ENCODE measurements around the gene AQP11.
"Not testable (repeated sequence)": the region's sequence is repeated elsewhere in the genome, so short reads cannot be mapped to it uniquely, and the experiment has no call there.

The AQP11 gene

DNA sequence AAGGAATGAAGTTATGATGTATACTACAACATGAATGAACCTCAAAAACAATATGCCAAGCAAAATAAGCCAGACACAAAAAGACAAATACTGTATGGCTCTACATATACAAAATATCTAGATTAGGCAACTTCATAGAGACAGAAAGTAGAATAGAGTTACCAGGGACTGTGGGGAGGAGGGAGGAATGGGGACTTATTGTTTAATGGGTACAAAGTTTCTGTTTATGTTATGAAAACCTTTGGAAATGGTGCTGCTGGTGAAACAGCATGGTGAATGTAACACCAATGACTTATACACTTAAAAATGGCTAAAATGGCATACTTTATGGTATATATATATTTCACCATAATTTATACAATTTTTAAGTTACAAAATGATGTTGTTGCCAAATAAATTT lies 4.1 kb downstream of the AQP11 start:
- DNase-seq = no peak

DNA sequence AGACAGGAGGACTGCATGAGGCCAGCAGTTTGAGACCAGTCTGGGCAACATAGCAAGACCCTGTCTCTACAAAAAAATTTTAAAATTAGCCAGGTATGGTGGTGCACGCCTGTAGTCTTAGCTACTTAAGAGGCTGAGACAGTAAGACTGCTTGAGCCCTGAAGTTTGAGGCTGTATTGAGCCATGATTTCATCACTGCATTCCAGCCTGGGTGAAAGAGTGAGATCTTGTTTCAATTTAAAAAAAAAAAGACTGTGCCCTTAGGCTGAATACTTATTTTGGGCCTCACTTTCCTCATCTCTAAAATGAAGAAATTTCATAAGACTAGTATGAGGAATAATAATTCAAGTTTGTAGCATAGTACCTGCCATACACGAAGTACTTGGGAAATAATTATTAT lies 6.9 kb downstream of the AQP11 start:
- DNase-seq = no peak

DNA sequence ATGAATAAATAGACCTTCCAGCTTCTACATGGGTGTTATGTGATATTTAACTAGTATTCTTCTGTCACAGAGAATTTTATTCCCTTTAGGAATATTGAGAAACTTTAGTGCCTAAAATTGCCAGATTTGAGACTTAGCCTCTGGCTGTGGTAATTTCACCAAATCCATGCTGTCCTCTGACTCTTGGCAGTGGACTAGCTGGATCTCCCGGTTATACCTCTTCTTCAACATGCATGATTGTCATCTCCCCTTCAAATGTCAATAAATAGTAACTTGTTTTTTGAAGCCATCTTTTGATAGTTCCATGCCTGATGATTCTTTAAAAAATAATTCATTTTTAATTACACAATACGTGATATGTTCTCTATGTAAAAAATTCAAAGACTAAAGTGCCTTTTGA lies 8.4 kb downstream of the AQP11 start:
- DNase-seq = no peak

DNA sequence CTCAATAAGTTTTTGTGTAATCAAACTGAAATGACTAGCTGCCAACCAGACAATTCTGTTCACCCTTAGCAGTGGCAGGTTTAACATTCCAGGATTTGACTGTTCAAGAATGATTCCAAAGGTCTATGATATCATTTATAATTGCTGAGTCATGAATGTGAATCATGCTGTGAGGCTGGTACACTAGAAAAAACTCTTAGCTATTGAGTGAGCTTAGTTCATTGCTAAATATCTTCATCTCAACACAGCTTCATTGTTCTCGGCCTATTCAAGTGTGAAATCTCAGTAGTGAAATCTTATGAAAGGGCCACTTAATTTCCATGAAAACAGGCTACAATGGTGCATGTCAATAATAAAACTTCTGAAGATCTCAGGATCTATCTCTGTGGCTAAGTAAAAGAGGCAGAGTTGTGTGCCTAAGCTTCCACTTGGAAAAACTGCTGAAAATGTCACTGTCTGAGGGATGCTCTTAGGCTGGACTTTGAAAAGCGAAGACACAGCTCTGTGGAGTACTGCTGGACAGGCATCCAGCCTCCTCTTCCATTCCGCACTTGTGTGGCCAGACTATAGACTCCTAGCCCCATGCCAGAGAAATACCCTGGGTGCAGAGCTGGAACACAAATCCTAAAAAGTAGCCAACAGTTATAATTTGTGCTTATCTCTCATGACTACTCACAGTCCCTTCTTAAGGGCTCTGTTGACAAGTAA lies 12.8 kb downstream of the AQP11 start:
- DNase-seq = no peak

DNA sequence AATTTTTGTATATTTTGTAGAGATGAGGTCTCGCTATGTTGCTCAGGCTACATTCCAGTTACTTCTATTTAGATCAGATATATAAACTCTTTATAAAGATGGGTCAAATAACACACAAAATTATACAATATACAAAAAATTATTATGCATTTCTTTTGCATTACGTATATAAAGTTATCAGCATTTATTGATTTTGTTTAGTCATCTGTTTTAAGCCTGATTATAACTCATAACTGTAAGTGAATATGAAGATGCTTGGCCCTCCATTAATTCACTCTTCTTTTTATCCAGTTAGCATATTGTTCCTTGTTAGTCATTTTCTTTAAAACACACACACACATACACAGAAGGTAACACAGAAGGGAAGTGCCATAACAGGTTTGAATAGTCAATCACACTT lies 14.5 kb downstream of the AQP11 start:
- DNase-seq = no peak

DNA sequence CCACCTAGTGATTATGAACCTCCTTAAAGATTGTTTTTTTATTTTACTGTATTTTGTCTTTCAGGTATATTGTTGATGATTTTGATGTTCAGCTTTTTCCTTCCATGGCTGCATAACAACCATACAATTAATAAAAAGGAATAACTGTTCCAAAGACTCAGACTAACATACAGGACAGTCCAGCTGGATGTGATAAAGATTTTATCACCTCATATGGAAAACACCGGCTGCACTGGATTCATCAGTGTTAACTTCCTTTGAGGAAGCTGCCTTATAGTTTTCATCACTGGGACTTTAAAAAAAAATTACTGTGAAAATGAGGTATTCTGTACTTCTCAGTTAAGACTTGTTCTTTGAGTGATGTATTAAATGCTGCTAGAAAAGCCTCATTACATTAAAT lies 19.5 kb downstream of the AQP11 start:
- DNase-seq = no peak

DNA sequence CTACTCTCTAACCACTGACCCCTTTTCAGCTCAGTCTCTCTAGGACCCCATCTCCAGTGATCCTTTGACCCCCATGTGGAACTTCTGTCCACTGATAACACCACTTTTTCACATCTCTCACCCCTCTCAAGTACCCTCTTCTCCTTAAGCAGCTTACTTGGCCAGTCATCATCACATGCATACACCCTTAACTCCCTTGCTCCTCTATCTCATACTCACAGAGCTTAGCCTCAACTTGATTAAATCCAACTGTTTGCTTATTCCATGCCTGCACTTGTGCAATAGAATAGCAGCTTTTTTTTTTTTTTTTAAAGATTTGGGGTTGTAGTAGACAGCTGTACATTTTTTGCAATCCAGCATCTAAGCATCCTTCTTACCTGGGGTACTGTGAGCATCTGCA lies 22.2 kb downstream of the AQP11 start:
- DNase-seq = no peak

DNA sequence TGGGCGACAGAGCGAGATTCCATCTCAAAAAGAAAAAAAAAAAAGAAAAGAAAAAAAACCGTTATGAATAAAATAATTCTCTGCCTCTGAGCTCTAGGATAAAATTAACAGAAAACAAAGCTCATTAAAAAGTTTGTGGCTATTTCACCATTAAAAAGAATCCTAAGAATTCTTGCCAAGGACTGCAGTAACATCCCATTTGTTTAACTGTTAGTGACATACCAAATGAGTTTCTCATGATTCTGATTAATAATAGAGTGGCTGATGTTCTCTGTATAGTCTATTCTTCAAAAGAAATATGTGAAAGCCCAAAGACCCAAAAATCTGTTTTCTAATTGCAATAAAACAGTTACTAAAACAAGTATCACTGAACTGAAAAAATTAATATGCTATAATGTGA lies 28.1 kb downstream of the AQP11 start:
- no peak for DNase-seq

DNA sequence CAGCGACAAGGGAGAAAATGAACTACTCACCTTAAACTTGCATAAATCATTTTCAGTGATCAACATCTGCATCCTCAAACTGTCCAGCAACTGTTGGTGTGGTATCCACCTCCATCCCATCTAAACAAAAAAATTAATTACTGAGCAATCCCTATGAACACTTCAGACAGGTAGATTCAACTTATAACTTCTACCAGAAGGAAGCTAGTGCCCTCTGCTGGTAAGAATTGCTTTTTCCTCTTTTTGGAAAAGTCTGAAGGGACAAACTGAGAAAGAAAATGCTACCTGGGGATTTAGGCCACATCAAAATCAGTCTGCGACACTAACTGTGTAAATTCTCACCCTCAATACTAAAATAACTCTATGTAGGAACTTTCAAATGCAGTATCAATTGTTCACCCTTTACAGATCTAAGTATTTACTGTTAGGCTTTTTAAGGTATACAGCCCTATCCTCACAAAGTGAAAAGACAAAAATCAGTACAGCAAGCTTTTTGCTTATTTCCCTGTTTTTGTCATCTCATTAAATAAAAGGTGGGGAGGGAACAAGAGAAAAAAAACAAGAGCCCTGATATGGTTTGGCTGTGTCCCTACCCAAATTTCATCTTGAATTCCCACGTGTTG lies 29.9 kb downstream of the AQP11 start:
- no peak for DNase-seq

DNA sequence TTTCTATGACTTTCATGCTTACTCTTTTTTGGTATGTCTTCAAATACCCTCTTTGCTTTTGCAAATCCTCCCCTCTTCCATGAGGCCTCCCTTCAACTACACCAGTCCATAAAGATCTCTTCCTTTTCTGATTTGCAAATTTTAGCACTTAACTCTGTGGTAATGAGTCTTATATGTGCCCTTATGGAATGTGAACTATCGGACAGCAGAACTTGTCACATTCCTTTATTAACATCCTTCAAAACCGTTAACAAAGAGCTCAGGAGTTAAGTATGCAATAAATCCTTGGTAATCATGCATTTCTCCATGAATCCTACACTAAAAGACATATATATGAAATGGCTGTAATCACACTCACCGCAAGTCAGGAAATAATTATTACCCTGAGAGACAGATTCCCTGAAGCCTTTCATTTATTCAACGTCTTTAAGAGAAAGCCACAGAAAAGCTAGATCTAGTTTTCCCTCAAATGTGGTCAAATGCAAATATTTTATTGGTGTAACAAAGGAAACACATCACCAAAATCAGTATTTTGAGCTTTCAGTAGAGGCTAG lies 40.5 kb downstream of the AQP11 start:
- no peak for DNase-seq

DNA sequence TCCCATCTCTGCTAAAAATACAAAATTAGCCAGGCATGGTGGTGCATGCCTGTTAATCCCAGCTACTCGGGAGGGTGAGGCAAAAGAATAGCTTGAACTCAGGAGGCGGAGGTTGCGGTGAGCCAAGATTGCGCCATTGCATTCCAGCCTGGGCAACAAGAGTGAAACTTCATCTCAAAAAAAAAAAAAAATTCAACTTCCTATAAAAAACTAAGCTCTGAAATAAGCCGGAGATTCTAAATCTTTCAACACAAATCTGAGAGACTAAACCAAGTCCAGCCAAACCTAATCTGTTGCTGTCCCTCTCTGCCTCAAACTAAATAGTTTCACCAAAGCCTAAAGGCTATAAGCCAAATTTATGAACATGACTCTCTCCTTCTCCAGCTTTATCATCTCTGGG lies 44.2 kb downstream of the AQP11 start:
- DNase-seq = not testable (repeated sequence)

DNA sequence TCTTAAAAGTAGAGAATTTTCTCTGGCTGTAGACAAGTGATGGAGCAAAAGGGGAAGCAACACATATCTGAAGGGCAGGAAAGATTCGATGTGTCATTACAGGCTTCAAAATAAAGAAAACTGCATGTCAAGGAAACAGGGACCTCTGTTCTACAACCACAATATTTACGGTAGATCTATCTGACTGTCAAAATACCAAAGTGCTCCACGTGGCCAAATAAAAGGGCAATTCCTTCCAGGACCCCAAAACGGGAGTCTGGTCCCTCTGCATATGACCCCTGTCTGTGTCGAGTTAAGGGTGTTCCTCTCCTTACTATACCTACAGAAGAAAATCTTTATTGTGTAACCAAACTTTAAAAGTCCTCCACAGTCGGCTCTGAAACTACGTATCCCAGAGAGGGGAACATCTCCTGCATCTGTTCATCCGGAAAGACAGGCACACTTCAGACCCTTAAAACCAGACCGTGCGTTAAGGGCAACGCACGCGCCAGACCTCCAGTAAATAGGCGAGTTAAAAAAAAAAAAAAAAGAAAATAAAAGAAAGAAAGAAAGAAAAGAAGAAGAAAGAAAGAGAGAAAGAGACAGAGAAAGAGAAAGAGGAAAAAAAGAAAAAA lies 47.1 kb downstream of the AQP11 start:
- no peak for DNase-seq

DNA sequence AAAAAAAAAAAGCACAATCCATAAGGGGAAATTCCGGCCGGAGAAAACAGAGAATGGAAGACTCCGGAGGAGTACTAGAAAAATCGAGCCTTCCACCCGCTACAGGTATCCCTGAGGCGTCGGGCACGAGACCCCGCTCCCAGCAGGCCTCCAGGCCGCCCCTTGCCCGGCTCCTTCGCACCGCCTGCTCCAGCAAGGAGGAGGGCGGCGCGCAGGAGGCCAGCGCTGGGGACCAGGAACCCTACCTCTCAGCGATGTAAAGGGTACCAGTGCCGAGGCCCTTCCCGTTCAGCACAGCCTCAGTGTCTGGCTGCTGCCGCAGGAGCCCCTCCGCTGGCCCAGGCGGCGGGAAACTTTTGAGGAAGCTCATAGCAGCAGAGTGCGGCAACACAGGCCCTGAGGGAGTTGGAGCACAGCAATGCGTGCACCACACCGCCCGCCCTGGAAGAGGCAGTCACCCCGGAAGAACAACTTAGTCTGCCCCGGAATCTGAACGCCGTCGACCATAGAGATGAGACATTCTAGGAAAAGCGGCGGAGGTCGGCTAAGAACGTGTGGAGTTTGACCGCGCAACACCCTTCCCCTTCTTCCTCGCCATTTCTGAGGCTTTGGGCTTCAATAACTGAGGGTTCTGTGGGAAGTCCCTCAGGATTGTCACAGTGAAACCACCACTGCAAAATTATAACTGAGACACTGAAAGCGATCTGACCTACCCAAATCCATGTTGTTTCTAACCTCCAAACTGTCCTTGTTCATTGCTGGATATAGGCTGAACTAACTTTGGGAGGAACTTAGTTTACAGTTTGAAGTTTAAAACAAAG lies 47.8 kb downstream of the AQP11 start, which contains the start of gene CLNS1A:
Gene CLNS1A (minus strand): TSS at position 450 of the 821 bp plus-strand sequence. CDS start 80 bp downstream, at position 370.
- DNase-seq = peak; percentile 64

DNA sequence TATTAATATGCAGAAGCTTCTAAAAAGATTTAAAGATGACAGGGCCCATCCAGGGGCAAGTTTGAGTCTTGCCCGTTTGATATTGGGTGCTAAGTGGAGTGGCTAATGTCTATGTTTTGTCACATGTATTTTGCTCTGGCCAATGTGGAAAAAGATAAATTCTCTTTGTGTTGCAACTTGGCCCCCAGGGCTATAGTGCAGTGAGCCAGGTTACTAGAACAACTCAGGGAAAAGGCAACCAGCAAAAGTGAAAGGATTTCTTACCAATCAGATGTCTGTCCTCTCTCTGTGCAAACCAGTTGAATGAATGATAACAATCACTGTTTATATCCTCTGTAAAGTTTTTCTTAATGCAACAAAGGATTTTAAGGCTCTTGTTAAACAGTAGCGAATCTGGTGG lies 52.5 kb downstream of the AQP11 start:
- no peak for DNase-seq

DNA sequence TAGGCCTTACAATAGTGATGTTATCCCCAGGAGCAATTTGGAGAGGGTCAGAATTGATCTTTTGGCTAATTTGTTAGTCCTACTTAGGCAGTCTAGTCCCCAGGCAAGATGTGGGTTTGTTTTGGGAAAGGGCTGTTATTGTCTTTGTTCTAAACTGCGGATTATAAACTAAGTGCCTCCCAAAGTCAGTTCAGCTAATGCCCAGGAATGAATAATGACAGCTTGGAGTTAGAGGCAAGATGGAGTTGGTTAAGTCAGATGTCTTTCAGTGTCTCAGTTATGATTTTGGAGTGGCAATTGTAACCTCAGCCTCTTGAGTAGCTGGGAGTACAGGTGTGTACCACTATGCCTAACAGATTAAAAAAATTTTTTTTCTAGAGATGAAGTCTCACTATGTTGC lies 55.1 kb downstream of the AQP11 start:
- no peak for DNase-seq

DNA sequence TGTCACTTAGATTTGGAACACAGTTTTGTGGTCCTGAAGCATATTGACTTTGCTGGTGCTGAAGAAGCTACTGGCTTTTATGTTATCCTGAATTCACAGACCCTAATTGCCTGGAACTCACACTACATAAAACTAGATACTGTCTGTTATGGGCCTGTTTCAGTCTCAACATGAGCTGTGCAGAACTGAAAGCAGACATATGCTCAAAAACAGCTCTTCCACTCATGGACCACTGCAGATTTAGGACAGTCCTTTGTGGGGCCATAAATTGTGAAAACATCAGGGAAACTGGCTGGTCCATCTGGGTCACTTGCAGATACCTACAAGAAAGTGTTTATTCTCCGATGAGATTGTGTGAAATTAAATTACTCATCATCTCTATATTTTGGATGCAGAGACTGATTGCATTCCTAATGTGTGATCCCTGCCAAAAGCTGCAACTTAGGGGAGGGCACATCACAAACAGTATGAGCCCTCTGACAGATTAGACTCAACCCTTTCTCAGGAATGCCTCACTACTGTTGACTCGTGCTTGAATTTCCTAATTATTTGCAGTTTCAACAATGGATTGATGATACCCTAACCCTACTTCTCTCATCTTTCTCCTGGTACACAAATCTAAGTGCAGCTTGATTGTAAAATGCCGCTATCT lies 58.0 kb downstream of the AQP11 start:
- DNase-seq = no peak

DNA sequence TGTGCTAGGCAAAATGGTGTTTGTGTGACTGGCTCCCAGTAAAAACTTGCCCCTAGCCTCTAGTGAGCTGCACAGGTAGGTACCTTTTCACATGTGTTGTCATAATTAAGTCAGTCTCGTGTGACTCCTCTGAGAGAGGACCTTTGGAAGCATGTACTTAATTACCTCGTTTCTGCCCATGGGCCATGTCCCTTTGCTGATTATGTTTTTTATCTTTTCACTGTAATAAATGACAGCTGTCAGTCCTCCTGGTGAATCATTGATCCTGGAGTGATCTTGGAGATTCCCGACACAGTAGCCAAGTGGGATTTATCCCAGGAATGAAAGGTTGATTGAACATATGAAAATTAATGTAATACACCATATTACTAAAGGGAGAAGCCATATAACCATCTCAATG lies 60.4 kb downstream of the AQP11 start:
- DNase-seq = no peak

DNA sequence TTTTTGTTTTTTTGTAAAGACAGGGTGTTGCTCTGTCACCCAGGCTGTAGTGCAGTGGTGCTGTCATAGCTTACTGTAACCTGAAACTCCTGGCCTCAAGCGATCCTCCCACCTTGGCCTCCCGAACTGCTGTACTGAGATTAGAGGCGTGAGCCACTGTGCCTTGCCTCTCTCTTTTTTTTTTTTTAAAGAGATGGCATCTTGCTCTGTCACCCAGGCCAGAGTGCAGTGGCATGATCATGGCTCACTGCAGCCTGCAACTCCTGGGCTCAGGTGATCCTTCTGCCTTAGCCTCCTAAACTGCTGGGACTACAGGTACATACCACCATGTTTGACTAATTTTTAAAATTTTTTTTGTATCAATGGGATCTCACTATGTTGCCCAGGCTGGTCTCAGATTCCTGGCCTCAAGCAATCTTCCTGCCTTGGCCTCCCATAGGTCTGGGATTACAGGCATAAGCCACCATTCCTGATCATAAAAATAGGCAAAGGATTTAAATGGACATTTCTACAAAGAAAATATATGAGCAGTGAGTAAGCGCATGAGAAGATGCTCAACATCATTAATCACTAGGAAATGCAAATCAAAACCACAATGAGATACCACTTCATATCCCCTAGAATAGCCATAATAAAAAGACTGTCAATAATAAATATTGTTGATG lies 65.1 kb downstream of the AQP11 start:
- DNase-seq = no peak

DNA sequence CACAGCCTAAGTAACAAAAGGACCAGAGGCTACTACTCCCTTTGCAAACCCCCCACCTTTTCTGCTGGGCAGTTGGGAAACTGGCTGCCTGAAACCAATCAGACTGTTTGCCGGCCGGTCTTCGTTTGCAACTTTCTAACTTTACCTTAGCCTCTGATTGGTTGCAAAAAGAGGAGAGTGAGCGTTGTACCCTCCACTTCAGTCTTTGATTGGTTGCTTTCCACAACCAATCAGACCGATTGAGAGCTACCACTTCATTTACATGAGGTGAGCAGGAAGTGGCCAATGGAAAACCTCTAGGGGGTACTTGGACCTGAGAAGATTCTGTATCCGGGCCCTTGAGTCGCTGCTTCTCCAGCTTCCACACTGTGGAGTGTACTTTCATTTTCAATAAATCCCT lies 66.6 kb downstream of the AQP11 start:
- no peak for DNase-seq

DNA sequence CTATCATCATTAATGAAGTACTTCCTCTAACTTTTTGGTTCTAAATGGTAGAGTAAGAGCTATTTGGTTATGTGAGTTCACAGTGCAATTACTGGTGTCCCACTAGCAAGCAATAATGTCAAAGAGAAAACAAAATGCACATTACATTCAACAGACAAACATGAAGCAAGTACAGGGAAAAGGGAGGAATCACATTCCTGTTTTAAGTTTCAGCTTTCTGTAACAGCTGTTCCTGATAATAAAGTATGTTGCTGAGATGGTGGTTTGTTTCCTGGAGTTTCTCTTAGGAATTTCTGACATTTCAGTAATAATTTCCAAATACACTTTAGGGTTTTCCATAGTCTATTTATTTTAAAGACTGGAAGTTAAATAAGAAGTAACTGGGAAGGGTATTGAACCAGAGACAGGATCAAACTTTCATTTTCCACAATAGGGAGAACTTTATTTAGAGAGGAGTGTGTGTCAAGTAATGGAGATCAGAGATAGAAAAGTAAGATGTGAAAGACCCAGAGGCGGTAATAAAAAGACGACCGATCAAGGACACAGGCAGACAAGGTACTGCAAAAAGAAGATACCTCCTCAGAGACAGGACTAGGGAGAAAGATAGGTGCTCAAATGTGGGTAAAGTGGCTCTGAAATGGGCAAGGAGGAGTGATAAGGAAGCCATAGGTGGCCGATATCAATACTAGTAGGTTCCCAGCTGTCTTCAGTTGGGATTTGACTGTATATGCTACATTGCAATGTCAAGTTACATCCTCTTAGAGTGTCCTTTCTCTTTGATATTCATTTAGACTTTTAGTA lies 68.7 kb downstream of the AQP11 start:
- no peak for DNase-seq

Measured in activated T-cell treated with anti-CD3 and anti-CD28 coated beads for 4 hours (primary cell).